AG04449 (cell line): ENCODE results near the gene ADGRV1.
"Not testable (repeated sequence)": the region's sequence is repeated elsewhere in the genome, so short reads cannot be mapped to it uniquely, and the experiment has no call there.

Source experiments
- CTCF ChIA-PET: fragments of 350-600 bp; formaldehyde crosslinking; extraction: SDS; loops from one replicate; lab custom pipeline; 2021; ENCODE audit warnings: antibody characterized with exemption; lab: Yijun Ruan, JAX
- POLR2A ChIA-PET: fragments of 400-600, 350-600 bp; formaldehyde crosslinking; extraction: SDS; loops from one replicate; lab custom pipeline; 2020; ENCODE audit warnings: antibody characterized with exemption, inconsistent platforms; lab: Yijun Ruan, JAX
- DNase-seq: peaks from one replicate; pipeline ENCODE4 v3.0.0-alpha.2; 2010; ENCODE audit warnings: low read depth, low spot score
- H3K4me3 ChIP-seq: 2 replicates; pipeline ENCODE4 v1.5.1; 2011; ENCODE audit warnings: low read depth, mild to moderate bottlenecking, control low read depth, low read length
- TF ChIP-seq, protein P1 (sequence below): IDR thresholded peaks from one replicate; pipeline ENCODE4 v1.5.1; 2011; ENCODE audit warnings: mild to moderate bottlenecking, moderate library complexity, low read length, control low read depth, inconsistent platforms; ENCODE audit not compliant: insufficient read depth; ENCODE audit errors: missing control alignments

ADGRV1 gene

DNA sequence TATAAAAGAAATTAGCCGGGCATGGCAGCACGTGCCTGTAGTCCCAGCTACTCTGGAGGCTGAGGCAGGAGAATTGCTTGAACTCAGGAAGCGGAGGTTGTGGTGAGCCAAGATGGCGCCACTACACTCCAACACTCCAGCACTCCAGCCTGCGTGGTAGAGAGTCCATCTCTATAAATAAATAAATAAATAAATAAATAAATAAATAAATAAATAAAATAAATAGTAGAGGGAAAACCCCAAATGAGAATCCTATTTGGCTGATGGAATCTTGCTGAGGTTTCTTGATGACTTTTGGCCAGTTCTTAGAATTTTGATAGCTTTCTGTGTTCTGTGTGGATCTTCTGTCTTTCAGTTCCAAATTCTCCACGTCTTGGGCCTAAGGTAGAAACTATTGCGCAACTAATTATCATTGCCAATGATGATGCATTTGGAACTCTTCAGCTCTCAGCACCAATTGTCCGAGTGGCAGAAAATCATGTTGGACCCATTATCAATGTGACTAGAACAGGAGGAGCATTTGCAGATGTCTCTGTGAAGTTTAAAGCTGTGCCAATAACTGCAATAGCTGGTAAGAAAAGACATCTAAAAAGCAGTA is 126.9 kb downstream of the ADGRV1 start:
- TF ChIP-seq, protein P1, sequence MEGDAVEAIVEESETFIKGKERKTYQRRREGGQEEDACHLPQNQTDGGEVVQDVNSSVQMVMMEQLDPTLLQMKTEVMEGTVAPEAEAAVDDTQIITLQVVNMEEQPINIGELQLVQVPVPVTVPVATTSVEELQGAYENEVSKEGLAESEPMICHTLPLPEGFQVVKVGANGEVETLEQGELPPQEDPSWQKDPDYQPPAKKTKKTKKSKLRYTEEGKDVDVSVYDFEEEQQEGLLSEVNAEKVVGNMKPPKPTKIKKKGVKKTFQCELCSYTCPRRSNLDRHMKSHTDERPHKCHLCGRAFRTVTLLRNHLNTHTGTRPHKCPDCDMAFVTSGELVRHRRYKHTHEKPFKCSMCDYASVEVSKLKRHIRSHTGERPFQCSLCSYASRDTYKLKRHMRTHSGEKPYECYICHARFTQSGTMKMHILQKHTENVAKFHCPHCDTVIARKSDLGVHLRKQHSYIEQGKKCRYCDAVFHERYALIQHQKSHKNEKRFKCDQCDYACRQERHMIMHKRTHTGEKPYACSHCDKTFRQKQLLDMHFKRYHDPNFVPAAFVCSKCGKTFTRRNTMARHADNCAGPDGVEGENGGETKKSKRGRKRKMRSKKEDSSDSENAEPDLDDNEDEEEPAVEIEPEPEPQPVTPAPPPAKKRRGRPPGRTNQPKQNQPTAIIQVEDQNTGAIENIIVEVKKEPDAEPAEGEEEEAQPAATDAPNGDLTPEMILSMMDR: no peak
- no peak for DNase-seq
- no peak overlapping the region for H3K4me3 ChIP-seq
- CTCF ChIA-PET: no interaction called here
- POLR2A ChIA-PET: no interaction called here

DNA sequence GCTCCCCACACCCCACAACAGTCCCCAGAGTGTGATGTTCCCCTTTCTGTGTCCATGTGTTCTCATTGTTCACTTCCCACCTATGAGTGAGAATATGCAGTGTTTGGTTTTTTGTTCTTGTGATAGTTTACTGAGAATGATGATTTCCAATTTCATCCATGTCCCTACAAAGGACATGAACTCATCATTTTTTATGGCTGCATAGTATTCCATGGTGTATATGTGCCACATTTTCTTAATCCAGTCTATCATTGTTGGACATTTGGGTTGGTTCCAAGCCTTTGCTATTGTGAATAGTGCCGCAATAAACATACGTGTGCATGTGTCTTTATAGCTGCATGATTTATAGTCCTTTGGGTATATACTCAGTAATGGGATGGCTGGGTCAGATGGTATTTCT is 127.8 kb downstream of the ADGRV1 start:
- CTCF ChIA-PET, H3K4me3 ChIP-seq, POLR2A ChIA-PET, DNase-seq: not testable (repeated sequence)

DNA sequence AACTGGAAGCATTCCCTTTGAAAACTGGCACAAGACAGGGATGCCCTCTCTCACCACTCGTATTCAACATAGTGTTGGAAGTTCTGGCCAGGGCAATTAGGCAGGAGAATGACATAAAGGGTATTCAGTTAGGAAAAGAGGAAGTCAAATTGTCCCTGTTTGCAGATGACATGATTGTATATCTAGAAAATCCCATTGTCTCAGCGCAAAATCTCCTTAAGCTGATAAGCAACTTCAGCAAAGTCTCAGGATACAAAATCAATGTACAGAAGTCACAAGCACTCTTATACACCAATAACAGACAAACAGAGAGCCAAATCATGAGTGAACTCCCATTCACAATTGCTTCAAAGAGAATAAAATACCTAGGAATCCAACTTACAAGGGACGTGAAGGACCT is 128.9 kb downstream of the ADGRV1 start:
- DNase-seq, CTCF ChIA-PET, H3K4me3 ChIP-seq, POLR2A ChIA-PET: not testable (repeated sequence)

DNA sequence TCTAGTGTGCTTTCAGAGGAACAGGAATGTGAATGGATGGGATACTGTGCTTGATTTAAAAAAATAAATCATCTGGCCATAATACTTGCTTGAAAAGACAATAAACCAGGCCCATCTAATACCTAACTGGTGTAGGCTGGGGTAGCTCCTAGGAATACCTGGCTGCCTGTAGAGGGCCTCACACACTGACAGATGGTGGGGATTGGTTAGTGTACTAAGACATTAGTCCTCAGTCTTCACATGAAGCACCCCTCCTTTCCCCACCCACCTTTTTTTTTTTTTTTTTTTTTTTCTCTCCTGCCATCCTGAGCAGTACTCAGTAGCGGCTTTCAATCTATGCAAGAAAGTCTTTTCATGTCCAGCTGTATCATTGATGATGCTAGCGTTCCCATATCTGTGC is 130.5 kb downstream of the ADGRV1 start:
- ChIA-PET POLR2A (no interaction called here), CTCF (no interaction called here)
- no peak for DNase-seq
- no peak overlapping the region for H3K4me3 ChIP-seq
- TF ChIP-seq, protein P1: no peak

DNA sequence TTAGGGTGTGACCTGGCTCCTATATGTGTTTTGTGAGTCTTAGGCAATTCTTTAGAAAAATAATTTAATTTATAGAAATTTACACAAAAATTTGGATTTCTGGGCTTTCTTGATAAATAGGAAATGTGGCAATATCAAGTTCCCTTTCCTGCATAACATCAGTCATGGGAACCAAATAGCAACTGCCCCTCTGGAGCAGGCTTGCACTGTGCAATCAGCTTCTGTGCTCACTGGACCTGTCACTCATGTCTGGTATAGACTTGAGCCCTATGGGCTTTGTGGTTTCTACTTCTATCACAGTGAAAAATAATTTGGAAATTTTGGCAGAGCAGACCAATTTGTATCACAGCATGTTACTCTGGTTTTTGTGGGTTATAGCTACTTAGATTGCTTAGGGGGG is 131.7 kb downstream of the ADGRV1 start:
- TF ChIP-seq, protein P1: no peak
- ChIA-PET POLR2A (no interaction called here), CTCF (no interaction called here)
- no peak overlapping the region for H3K4me3 ChIP-seq
- no peak for DNase-seq

DNA sequence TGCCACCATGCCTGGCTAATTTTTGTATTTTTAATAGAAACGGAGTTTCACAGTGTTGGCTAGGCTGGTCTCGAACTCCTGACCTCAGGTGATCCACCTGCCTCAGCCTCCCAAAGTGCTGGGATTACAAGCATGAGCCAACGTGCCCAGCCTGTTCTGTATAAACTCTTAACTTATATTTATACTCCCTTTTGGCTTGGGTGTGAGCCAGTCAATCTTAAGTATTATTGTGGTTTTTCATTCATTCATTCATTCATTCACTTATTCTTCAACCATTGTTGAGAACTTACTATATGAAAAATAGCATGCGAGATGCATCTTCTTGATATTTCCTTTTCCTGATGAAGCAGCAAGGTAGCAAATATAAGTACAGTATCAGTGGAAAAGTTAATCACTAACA is 132.9 kb downstream of the ADGRV1 start:
- CTCF ChIA-PET: no interaction called here
- TF ChIP-seq, protein P1: no peak
- no peak overlapping the region for H3K4me3 ChIP-seq
- DNase-seq: no peak
- POLR2A ChIA-PET: no interaction called here

DNA sequence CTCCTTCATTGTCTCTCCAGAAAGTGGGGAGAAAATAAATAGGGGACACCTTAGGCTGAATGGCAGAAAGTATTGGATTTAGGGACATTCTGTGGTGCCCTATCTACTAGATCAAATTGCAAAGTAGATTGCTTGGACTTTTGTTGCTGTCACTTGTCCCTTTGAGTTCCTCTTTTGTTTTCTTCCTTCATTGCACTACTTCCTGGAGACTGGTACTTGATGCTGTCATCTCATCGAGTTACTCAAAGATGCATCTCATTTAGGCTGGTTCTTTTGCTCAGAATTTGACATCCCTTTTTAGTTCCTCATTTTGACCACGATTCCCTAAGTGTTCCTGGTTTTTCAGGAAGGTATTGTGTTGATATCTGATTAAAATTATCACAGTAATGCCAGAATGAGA is 137.6 kb downstream of the ADGRV1 start:
- ChIA-PET CTCF (no interaction called here), POLR2A (no interaction called here)
- no peak overlapping the region for H3K4me3 ChIP-seq
- TF ChIP-seq, protein P1: no peak
- DNase-seq: no peak
